NB4 (cell line): ENCODE measurements around the gene ORAI3.
A peak's percentile ranks its signal among the peaks of the same experiment; 100 is the strongest.

Source experiments
- DNase-seq: peaks from one replicate; pipeline ENCODE4 v3.0.0; 2010; ENCODE audit warnings: low read depth
- H3K4me3 ChIP-seq: one replicate; pipeline ENCODE4 v1.5.1; 2011; ENCODE audit warnings: mild to moderate bottlenecking, low read depth, low read length, moderate library complexity
- MYC ChIP-seq: IDR thresholded peaks from 2 replicates; pipeline ENCODE4 v1.6.1; 2011; ENCODE audit warnings: low read depth, low read length
- POLR2A ChIP-seq: IDR thresholded peaks from 2 replicates; pipeline ENCODE4 v1.6.1; 2011; ENCODE audit warnings: mild to moderate bottlenecking; ENCODE audit not compliant: insufficient read length; ENCODE audit errors: extremely low read depth
- TF ChIP-seq, protein P1 (sequence below): IDR thresholded peaks from 2 replicates; pipeline ENCODE4 v1.6.1; 2011; ENCODE audit warnings: low read depth, low read length
- TF ChIP-seq, protein P2 (sequence below): IDR thresholded peaks from one replicate; pipeline ENCODE4 v1.5.1; 2012; ENCODE audit warnings: low read depth, low read length

The ORAI3 gene

GRCh38 chr16:30942426-30942806, 6.5 kb upstream of the ORAI3 start:
- no peak for TF ChIP-seq MYC
- TF ChIP-seq, protein P1, sequence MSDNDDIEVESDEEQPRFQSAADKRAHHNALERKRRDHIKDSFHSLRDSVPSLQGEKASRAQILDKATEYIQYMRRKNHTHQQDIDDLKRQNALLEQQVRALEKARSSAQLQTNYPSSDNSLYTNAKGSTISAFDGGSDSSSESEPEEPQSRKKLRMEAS: no peak
- TF ChIP-seq, protein P2, sequence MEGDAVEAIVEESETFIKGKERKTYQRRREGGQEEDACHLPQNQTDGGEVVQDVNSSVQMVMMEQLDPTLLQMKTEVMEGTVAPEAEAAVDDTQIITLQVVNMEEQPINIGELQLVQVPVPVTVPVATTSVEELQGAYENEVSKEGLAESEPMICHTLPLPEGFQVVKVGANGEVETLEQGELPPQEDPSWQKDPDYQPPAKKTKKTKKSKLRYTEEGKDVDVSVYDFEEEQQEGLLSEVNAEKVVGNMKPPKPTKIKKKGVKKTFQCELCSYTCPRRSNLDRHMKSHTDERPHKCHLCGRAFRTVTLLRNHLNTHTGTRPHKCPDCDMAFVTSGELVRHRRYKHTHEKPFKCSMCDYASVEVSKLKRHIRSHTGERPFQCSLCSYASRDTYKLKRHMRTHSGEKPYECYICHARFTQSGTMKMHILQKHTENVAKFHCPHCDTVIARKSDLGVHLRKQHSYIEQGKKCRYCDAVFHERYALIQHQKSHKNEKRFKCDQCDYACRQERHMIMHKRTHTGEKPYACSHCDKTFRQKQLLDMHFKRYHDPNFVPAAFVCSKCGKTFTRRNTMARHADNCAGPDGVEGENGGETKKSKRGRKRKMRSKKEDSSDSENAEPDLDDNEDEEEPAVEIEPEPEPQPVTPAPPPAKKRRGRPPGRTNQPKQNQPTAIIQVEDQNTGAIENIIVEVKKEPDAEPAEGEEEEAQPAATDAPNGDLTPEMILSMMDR: no peak
- no peak for TF ChIP-seq POLR2A
- DNase-seq: no peak
- H3K4me3 ChIP-seq: no peak overlapping the region

- no peak for DNase-seq
- no peak for TF ChIP-seq POLR2A
- H3K4me3 ChIP-seq: no peak overlapping the region
Measured at GRCh38 chr16:30944352-30944751, 4.5 kb upstream of the ORAI3 start.

DNA sequence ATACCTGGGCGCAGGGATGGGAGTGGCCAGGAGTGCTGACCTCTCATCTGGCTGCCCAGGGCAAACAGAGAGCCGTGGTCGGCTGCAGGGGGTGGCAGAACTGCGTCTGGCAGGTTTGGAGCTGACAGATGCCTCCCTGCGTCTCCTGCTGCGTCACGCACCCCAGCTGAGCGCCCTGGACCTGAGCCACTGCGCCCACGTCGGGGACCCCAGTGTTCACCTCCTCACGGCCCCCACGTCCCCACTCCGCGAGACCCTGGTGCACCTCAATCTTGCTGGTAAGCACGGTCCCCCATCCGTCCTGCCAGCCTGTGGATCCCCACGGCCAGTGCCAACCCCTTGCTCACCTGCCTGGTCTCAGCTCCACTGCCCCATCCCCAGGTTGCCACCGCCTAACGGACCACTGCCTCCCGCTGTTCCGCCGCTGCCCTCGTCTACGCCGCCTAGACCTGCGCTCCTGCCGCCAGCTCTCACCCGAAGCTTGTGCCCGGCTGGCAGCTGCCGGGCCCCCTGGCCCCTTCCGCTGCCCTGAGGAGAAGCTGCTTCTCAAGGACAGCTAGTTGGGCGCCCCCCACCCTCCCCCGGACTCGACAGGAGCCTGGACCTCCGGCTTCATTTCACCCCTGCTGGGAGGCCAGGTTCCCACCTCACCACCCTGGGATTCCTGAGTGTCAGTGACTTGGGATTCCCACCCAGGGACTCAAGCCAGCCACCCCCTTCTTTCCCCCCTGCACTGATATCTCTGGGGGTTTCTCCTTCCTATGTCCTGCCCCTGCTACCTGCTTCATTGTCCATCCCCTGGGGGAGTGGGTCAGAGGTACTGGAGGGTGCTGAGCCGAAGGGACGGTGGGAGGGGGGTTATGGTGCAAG, 2.0 kb upstream of the ORAI3 start:
- TF ChIP-seq POLR2A: no peak
- TF ChIP-seq, protein P1: no peak
- TF ChIP-seq MYC: no peak
- TF ChIP-seq, protein P2: no peak
- DNase-seq: no peak
- H3K4me3 ChIP-seq: no peak overlapping the region

GRCh38 chr16:30947541-30947858, 1.4 kb upstream of the ORAI3 start:
- no peak for DNase-seq
- no peak overlapping the region for H3K4me3 ChIP-seq

DNA sequence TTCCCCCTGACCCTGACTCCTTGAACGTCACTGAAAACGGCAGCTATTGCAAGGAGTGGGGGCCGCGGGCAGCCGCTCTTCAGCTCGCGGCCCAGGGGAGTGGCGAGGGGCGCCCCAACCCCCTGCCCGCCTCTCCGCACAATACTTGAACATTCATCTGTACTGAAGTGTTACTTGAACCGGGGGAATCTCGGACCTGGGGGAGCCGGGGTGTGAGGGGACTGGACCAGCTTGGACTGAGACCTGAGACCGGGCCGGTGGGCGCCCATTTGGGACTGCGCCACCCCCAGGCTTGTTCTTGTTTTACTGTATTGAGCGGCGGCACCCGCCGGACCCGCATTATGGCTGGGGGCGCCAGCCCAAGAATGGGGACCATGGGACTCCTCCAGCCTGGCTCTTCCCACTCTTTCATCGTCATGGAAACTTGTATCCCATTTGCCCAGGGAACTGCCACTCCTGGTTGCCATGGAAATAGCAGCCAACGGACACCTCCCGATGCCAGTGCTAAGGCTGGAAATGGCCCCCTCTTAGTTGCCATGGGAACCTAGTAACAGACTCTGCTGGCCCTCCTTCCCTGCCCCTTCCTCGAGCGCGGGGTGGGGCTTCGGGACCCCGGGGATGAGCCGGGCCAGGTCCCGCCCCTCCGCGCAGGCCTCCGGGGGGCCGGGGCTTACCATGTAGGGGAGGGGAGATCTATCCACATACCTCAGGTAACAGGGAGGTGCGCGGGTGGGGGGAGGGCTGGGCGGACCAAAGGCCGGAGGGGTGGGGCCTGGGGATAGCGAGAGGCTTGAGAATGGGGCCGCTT, 805 bp upstream of the ORAI3 start:
- no peak for TF ChIP-seq MYC
- TF ChIP-seq, protein P1: no peak
- TF ChIP-seq POLR2A: no peak
- TF ChIP-seq, protein P2: no peak
- H3K4me3 ChIP-seq: peak overlapping the region; percentile 83
- DNase-seq: peak; percentile 51

More at GRCh38 chr16:30947541-30947858, 1.4 kb upstream of the ORAI3 start:
- TF ChIP-seq, protein P1: no peak

DNA sequence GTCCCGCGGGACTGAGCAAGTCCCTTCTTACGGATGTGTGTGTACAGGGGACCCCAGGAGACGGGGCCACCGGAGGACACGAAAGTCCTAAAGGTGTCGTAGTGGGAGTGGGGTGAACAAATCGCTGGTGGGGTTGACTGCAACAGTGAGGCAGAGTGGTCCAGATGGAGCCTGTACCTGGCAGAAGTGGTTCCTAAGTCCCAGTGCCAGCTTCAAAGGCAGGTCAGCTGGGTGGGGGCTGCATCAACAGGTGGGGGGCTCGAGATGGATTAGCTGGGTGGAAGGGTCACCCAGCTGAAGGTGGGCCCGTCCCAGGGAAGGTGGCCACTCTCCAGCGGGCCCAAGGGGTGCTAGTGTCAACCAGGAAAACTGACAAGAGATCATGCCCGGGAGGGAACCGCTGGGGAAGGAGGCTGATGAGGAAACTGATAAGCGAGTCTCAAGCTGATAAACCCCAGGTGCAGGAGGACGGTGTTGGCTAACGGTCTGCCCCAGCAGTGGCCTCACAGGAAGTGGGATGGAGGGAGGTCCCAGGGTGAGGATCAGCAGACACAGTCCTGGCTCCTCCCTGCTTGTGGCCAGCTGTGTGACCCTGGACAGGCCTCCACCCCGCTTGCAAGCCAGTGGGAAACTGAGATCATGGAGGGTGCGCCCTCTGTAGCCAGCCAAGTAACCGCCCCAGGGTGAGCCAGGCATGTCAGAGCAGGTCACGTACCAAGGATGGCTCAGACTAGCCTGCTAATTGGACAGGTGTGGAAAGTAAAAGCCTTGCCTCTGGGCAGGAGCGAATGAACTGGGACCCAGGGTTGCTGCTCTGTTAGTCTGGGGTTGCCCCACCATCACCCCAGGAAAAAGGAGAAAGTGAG, 1.0 kb downstream of the ORAI3 start:
- TF ChIP-seq POLR2A (peak; percentile 55), MYC (peak; percentile 76)
- TF ChIP-seq, protein P1: peak; percentile 45
- TF ChIP-seq, protein P2: peak; percentile 11
- H3K4me3 ChIP-seq: peak overlapping the region; percentile 83
- DNase-seq: peak; percentile 94
